ENCODE measurements around the gene XXYLT1.
"Not testable (repeated sequence)": the region's sequence is repeated elsewhere in the genome, so short reads cannot be mapped to it uniquely, and the experiment has no call there.

The XXYLT1 gene

DNA sequence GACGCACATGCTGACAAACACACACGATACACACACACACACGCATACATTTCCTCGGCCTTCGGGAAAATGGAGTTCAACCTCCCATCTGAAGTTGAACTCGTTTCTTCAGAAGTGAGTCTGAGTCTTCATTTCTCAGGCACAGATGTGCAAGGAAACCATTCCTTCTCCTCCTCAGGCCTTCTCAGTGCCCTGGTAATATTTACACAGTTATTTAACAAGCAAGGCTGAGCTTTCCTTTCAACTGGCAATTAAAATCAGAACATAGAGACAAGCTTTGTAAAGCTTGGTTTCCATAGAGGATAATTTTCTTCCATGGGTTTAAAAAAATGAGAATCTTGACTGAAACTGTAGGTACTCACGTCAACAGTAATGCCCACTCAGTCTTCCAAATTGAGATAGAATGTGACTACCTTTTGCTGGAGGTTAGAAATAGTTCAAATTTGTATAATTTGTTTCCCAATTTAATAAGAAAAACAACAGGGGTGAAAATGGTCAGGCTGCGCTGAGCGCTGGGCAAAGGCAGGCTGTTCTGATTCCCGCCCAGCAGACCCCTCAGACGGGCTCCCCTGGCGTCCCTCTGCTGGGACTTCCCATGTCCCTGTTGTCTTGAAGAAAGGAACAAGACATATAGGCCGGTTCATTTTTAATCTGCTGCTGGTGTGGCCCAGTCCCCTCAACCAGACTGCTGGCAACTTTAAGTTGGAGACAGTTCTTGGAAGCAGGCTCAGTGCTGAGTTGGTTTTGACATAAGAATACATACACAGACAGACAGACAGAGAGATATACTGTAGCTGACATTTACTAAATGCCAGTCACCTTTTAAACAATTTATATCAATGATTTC, 174.3 kb downstream of the XXYLT1 start:
- DNase-seq (ENCODE audit: low read depth) = no peak

DNA sequence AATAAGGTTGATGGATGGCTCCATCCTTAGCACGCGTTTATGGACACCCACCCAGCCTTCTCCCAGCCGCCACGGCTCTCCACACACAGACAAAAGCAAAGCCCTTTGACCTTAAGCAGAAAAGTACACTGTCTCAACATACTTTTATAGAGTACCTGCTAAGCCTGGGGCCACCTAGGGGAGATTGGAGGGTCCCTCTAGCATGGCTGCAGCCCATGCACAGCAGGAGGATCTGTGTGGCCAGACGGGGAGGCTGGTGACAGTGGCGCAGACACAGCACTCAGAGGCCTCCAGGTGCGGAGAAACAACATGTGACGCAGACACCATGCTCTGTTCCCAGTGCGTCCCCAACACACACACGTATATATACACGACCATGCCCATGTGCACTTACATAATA, 174.9 kb downstream of the XXYLT1 start:
- no peak for DNase-seq (ENCODE audit: low read depth)

DNA sequence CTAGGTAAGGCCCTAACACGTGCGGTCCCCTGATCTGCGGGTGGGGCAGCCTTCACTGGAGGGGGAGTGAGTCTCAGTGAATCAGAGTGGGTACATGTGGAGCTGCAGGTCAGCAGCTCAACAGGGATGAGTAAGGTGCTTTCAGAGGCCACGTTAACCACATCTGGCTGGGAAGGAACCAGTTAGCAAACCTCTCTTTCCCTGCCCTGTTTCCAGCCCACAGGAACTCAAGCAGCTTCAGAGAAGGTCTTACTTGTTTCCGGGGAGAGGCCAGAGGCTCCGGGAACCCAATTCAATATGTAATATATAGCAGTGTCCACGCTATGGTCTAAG, 175.3 kb downstream of the XXYLT1 start:
- DNase-seq (ENCODE audit: low read depth) = no peak

DNA sequence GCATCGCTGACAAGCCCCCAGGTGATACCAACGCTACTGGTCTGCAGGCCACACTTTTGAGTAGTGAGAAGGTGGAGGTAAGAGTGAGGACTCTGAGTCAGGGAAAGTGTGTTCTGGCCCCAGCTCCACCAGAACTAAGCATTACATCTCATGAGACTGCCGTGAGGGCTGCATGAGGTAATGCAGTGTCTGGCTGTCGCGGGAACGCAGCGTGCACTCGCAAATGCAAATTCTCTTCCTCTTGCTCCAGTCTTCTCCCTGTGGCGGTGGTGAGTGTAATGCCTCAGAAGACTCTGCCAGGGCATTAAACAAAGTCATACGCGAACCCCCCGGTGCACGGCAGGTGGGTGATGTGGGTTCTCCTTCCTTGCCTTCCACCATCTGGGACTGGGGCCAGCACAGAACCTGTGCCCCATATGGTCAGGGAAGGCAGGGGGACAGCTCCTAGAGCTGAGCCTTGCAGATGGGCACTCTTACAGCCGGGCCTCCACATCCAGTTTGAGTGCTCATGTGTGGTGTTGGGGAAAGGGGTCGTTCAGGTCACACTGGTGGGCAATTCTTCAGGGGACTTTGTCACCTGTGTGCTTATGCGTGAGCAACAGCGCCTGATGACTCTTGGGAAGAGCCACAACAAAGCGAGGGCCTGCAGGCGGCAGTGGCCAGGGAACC, 175.8 kb downstream of the XXYLT1 start:
- no peak for DNase-seq (ENCODE audit: low read depth)

DNA sequence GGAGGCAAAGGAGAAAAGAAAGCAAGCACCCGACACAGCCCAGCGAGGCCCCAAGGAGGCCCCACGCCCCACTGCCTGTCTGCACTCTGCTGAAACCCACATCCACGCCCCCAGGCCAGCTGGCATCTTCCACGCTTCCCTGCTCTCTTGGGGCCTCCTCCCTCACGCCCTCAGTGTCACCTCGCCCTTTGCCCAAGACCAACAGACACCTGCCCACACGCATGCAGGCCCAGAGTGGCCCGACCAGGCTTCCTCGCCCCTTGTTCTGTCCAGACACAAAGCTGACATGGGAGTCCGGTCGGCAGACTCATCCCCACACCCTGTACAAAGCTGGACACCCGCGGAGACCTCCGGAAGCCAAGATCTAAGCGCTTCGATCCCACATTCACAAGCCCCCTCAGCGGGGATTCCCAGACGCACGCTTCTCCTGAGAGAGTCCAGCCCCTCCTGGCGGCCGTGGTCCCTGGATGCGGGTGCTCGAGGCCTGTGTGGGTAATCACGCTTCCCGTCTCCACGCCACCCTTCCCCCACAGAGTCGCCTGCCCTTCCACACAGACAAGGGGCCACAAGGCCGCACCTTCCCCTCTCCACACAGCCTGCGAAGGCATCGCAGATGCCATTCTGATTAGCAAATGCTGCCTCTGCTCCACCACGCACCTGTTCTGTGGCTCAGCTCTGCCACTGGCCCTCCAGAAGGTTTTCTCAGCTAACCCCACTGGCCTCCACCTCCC, 176.6 kb downstream of the XXYLT1 start:
- no peak for DNase-seq (ENCODE audit: low read depth)

DNA sequence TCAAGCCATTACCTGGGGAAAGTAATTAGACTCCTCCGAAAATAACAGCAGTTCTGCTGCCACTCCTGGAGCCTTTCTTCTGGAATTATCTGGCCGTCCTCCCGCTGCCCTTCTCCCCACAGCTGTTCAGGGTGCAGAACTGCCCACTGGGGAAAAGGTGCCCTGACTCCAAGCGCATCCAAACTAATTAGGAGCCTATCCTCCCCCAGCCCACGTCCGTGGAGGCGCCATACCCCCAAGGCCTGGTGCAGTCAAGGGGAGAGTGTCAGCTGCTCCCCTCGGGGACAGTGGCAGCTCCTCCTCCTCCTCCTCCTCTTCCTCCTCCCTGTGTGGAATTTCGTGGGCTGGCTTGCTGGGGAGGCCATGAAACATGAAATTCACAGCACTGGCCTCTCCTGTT, 177.2 kb downstream of the XXYLT1 start:
- no peak for DNase-seq (ENCODE audit: low read depth)

DNA sequence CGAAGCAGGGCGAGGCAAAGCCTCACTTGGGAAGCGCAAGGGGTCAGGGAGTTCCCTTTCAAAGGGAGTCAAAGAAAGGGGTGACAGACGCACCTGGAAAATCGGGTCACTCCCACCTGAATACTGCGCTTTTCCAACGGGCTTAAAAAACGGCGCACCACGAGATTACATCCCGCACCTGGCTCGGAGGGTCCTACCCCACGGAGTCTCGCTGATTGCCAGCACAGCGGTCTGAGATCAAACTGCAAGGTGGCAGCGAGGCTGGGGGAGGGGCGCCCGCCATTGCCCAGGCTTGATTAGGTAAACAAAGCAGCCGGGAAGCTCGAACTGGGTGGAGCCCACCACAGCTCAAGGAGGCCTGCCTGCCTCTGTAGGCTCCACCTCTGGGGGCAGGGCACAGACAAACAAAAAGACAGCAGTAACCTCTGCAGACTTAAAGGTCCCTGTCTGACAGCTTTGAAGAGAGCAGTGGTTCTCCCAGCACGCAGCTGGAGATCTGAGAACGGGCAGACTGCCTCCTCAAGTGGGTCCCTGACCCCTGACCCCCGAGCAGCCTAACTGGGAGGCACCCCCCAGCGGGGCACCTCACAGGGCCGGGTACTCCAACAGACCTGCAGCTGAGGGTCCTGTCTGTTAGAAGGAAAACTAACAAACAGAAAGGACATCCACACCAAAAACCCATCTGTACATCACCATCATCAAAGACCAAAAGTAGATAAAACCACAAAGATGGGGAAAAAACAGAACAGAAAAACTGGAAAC, 182.9 kb downstream of the XXYLT1 start:
- DNase-seq (ENCODE audit: low read depth) = not testable (repeated sequence)

DNA sequence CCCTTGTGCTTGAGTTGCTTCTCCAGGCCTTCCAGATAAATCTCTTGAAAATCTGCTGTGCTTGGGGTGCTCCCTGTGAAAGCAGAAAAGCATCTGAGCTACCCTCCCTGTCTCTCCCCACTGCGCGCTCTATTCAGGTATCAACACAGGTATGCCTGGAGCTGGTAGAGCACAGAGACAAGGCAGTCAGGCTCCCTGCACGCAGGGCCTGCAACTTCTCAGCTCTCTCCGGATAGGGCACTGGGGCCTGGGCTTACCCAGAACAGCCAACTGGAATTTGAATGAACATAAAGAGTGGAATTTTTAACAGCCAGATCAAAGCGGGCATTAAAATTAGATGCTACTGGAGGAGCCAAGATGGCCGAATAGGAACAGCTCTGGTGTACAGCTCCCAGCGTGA, 183.6 kb downstream of the XXYLT1 start:
- DNase-seq (ENCODE audit: low read depth) = no peak

DNA sequence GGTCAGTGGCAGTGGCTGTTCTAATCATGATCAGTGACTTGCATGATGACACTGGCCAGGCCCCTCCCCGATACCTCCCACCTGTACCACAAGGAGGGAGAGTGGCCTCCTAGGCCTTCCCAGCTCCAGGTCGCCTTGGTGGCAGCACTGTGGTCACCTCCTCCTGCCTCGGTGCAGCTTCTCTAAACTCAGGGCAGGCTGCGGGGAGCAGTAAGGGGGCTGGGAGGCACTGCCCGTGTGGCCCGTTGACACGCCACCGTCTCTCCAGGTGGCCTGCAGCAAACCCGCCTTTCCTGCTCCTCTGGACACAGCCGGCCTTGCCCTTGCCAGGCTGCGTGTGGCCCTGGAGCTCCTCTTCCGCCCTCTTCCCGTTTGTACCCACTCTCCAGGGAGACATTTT, 184.1 kb downstream of the XXYLT1 start:
- no peak for DNase-seq (ENCODE audit: low read depth)

DNA sequence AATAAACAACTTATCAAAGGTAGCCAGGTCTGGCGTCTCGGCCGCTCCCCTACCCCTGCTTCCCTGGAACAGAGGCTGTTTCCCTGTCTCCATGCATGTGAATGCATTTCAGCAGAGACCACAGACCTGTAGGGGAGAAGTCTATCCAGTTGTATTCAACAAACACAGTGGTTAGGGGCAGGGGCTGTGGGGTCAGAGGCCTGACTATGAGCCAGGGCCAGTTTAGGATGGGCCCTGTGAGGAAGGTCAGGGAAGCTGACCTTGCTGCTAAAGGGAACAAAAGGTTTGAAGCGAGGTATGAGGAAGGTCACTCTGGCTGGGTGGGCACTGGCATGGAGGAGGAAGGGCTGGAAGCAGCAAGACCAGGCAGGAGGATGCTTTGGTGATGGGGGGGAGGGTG, 184.6 kb downstream of the XXYLT1 start:
- no peak for DNase-seq (ENCODE audit: low read depth)

DNA sequence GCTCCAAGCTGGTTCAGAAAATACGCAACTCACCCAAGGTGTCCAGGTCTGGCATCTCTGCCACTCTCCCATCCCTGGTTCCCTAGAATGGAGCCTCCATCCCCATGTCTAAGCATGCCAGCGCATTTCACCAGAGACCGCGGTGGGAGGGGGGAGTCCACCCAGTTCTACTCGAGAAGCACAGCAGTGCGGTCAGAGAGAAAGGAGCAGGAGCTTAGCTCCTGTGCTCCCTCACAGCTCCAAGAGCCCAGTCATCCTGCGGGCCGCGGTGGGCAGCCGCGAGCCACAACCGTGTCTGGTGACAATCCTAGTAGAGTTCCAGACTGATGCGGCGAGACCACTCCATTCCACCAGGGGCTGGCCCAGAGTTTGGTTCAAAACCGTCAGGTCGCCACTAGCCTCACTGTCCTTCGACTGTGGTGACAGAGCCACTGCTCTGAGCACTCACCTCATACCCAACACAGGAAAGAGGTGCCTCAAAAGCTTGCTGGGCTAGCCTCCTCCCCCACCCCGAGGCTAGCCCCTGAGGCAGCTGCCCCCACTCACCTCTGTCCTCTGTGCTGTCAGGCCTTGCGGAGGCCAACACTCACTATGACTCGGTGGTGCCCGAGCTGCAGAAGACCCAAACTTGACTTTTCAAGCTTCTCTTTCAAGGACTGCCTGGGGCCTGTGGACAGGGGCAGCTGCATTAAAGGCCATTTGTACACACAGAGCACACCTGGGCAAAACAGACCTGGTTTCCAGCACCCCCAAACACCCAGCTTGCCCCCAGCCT, 185.4 kb downstream of the XXYLT1 start:
- DNase-seq (ENCODE audit: low read depth) = no peak

DNA sequence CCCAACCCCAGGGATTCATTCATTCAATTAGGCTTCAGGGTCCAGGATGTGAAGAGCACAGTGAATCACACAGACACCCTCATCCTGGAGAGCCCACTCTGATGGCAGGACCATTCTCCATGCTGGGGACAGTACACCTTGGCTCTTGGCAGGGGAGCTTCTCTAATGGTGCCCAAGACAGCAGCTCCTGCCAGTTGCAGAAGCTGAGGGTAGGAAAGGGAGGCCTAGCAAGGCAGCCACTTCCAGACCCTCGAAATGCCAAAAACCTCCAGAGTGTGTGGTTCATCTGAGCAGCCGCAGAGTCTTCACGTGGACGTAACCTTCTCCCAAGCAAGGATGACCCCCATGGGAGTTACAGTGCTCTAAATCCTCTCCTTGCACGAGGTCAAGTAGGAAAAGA, 186.2 kb downstream of the XXYLT1 start:
- DNase-seq (ENCODE audit: low read depth) = no peak

DNA sequence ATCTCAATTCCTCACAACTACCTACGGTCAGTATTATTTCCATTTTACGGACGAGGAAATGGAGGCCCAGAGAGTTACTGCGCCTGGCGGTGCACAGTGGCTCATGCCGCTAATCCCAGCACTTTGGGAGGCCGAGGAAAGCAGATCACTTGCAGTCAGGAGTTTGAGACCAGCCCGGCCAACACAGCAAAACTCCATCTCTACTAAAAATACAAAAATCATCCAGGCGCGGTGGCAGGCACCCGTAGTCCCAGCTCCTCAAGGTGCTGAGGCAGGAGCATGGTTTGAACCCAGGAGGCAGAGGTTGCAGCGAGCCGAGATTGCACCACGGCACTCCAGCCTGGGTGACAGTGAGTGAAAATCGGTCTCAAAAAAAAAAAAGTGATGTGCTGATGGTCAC, 187.3 kb downstream of the XXYLT1 start:
- no peak for DNase-seq (ENCODE audit: low read depth)

DNA sequence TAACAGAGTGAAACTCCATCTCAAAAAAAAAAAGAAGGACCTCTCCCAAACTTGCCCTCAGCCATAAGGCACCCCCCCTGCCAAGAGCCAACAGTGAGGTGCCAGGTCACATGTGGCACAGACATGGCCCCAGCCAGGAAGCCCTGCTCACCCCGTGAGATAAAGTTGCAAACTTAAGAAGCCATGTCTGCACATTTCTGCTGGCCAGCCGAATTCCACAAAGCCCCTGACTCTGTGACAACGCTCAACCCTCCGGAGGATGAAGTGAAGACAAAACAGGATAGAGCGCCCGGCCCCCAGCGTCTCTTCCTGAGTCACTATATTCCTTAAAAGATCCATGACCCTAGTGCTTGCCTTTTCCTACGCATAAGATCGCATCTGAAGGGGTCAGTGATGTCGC, 188.1 kb downstream of the XXYLT1 start:
- no peak for DNase-seq (ENCODE audit: low read depth)

DNA sequence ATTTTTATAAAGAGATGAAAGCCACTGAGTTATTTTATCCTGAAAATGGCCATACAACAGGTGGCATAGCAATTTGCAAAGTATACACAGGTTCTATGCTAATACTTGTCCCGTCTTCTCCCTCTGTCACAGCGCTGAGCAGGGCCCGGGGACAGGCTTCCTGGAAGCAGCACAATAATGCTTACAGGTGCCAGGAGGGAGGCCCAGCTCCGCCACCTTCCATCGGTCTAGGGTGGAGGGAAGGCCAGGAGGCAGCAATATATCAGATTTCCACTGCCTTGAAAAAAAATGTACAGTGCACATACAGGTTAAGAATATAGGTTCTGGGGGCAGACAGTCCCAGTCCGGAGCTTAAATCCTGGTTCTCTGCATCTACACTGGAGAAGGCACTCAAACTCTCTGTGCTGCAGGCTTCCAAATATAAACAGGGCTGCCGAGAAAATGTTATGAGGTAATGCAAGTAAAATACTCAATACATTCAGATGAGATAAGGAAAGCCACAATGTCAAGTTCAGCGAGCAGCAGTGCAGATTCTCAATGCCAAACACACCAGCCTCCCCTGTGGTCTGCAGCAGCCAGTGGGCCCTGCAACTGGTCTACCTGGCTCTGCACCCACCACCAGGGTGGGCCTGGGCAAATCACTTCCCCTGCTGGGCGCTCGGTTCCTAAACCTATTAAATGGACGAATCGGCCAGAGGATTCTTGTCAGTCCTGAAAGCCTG, 189.6 kb downstream of the XXYLT1 start:
- no peak for DNase-seq (ENCODE audit: low read depth)

DNA sequence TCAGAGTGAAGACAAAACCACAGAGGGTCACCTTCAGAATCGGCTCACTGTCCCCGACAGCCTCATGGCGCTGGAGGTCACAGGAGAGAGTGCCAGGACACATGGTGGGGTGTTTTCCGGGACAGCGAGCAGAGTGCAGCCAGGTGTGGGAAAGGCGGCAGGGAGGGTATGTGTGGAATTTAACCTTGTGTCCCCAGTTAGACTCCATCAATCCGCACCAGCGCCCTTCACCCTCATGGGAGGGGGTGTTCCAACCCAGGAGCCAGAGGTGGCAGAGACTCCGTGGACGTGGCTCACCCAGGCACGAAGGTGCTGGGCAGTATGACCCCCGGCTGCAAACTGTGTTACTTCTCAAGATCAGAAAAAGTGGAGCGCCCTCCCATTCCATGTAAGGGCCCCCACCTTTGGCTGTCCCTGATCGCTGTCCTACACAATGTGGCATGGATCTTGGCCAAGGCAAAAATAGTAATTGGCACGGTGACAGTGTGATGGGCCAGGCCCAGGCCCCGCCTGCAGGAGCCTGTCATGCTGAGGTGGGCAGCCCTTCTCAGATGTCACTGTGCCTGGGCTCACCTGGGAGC, 190.3 kb downstream of the XXYLT1 start:
- DNase-seq (ENCODE audit: low read depth) = no peak

DNA sequence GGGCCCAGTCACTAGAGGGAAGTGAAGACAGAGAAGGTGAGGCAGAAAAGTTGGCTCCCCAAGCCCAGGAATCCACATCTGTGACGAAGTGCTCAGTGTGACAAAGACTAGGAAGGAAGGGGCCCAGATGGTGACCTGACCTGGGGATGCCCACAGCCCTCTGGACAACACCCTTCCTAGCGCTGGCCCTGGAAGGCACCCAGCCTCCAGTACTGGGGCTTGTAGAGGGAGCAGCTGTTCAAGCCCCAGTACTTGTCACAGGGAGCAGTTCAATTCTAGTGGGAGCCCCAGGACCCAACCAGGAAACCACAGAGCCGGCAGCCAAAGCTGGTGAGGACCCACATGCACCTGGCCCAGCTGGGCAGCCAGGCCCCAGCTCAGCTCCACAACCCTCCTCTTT, 190.8 kb downstream of the XXYLT1 start:
- no peak for DNase-seq (ENCODE audit: low read depth)

DNA sequence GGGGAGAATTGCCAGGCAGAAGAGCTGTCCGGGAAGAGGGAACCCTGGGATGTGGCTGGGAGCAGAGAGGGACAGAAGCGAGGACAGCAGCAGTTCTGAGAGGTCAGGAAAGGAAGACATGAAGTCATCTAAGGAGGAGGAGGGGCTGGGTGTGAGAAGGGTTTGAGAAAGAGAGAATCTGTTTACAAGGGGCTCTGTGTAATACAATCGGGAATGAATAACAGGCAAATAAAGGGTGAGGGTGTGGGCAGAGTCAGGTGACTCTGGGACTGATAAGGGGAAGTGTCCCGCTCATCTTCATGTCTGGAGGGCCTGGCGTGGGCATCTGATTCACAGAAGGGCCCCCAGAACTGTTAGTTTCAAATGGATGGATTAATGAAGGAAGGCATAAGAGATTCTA, 191.3 kb downstream of the XXYLT1 start:
- no peak for DNase-seq (ENCODE audit: low read depth)

DNA sequence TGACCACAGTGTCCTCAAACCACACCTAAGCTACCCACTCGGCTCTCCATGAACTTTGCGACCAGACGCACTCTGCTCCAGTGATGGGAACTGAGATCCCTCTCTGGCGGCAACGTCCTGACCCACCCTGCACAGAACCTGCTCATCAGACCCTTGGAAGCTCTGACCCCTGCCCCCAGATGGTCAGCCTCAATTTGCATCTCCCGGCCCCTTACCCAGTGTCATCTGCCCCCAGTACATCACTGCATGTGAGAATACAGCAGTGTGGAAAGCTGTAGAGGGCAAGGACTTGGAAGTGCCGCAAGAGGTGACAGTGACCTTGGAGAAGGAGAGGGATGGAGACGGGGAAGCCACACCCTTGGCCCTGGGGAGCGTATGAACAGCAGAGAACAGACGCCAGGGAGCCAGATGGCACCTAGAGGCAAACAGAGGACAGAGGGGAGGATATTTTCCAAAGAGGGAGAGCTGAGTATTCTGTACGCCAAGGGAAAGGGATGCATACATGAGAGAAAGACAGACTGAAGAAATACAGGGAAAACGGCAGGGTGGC, 192.0 kb downstream of the XXYLT1 start:
- DNase-seq (ENCODE audit: low read depth) = no peak
